Parathyroid adenoma (tissue), 2 donors: ENCODE measurements around the gene EEF1A1.
"Not testable (repeated sequence)": the region's sequence is repeated elsewhere in the genome, so short reads cannot be mapped to it uniquely, and the experiment has no call there.

Source experiments
- H2AFZ ChIP-seq: fragments of 300-600 bp; sonication (generic); one replicate; pipeline ENCODE4 v1.7.0; 2017; ENCODE audit warnings: antibody characterized with exemption, mild to moderate bottlenecking
- H3K27ac ChIP-seq: fragments of 300-600 bp; sonication (generic); one replicate; pipeline ENCODE4 v1.7.0; 2017
- H3K27me3 ChIP-seq: fragments of 300-600 bp; sonication (generic); one replicate; pipeline ENCODE4 v1.7.0; 2017; ENCODE audit warnings: low read length; ENCODE audit not compliant: control insufficient read depth, insufficient read depth
- H3K36me3 ChIP-seq: fragments of 300-600 bp; sonication (generic); one replicate; pipeline ENCODE4 v1.7.0; 2017; ENCODE audit warnings: low read length; ENCODE audit not compliant: control insufficient read depth, insufficient read depth
- H3K4me1 ChIP-seq: fragments of 300-600 bp; sonication (generic); one replicate; pipeline ENCODE4 v1.7.0; 2017; ENCODE audit warnings: control low read depth
- H3K4me2 ChIP-seq: fragments of 300-600 bp; sonication (generic); one replicate; pipeline ENCODE4 v1.7.0; 2017; ENCODE audit warnings: low read length
- H3K4me3 ChIP-seq: fragments of 300-600 bp; sonication (generic); one replicate; pipeline ENCODE4 v1.7.0; 2017; ENCODE audit warnings: low read depth, low read length
- H3K79me2 ChIP-seq: fragments of 300-600 bp; sonication (generic); one replicate; pipeline ENCODE4 v1.7.0; 2017; ENCODE audit warnings: control low read depth
- H3K9ac ChIP-seq: fragments of 300-600 bp; sonication (generic); one replicate; pipeline ENCODE4 v1.7.0; 2017; ENCODE audit warnings: mild to moderate bottlenecking
- H3K9me3 ChIP-seq: fragments of 300-600 bp; sonication (generic); one replicate; pipeline ENCODE4 v1.7.0; 2017; ENCODE audit warnings: low read length; ENCODE audit not compliant: control insufficient read depth
- TF ChIP-seq, protein P1 (sequence below): fragments of 300-600 bp; sonication (generic); IDR thresholded peaks from one replicate; pipeline ENCODE4 v1.7.0; 2017; ENCODE audit warnings: antibody characterized with exemption, mild to moderate bottlenecking
- donor health status: primary hyperparathyroidism.

The EEF1A1 gene

DNA sequence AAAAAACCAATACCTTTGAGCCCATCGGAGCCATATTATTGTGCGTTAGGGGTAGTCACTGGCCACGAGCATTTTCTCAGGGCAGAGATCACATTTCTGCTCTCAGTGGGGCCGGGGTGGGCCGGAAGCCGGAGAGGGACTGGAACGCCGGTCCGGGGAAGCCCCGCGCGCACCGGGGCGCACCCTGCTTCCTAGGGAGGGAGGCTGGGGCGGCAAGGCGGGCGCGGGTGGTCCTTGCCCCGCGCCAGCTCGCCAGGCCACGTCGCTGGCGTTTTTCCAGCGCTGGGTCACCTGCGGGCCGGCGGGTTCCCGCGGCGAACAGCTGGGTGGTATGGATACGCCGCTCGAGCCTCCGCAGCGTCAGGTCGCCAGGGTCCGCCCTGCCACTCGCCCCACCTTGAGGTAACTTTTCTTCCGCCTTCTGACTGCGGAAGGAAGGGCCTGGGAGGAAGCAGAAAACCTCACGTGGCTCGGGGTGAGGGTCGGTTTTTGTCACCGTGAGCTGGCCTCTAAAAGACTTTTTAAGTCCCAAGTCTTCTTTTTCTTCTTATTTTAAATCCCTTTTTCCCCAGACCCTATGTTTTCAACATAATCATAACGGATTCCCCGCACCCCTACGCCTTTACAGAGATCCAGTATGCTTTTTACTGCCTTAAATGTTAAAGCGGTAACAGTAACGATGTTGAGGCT is 2.7 kb upstream of the EEF1A1 start:
- peaks cover 5% of the 10 kb centered on the region for H3K4me1 ChIP-seq
- TF ChIP-seq, protein P1, sequence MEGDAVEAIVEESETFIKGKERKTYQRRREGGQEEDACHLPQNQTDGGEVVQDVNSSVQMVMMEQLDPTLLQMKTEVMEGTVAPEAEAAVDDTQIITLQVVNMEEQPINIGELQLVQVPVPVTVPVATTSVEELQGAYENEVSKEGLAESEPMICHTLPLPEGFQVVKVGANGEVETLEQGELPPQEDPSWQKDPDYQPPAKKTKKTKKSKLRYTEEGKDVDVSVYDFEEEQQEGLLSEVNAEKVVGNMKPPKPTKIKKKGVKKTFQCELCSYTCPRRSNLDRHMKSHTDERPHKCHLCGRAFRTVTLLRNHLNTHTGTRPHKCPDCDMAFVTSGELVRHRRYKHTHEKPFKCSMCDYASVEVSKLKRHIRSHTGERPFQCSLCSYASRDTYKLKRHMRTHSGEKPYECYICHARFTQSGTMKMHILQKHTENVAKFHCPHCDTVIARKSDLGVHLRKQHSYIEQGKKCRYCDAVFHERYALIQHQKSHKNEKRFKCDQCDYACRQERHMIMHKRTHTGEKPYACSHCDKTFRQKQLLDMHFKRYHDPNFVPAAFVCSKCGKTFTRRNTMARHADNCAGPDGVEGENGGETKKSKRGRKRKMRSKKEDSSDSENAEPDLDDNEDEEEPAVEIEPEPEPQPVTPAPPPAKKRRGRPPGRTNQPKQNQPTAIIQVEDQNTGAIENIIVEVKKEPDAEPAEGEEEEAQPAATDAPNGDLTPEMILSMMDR: no peak
- no peaks in the 10 kb centered on the region for H3K36me3 ChIP-seq

DNA sequence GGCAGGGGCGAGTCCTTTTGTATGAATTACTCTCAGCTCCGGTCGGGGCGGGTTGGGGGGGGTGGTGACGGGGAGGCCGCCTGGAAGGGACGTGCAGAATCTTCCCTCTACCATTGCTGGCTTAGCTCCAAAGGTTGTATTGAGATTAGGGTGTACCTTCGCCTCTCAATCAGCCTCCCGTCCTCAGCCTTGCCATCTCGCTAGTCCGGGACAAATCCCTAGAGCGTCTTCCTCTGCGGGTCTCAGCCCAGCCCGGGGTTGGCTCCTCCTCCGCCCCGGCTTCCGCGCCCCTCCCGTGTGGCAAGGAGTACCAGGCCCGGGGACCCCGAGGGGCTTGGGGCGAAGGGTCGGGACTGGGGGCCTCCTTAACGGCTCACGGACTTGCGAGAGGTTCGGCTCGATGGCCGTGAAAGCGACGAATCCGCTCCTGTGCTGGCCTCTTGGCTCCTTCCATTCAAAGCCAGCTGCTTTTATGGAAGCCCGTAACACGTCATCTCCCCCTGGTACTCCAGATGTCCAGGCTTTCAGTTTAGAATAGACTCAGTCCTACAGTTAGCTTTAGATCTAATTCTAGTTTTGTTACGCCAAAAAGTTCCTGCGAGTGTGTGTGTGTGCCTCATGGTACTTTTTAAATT is 636 bp upstream of the EEF1A1 start:
- H3K9me3 ChIP-seq: no peaks in the 10 kb centered on the region
- TF ChIP-seq, protein P1: no peak
- peak overlapping the region; percentile 99 for H2AFZ ChIP-seq
- peaks cover 15% of the 10 kb centered on the region for H3K4me1 ChIP-seq
- H3K36me3 ChIP-seq: no peaks in the 10 kb centered on the region
- H3K27me3 ChIP-seq: no peaks in the 10 kb centered on the region
- peak overlapping the region; percentile 99 for H3K4me2 ChIP-seq
- peak overlapping the region; percentile 100 for H3K4me3 ChIP-seq
- peaks cover 2% of the 10 kb centered on the region for H3K79me2 ChIP-seq
- H3K27ac ChIP-seq: peak overlapping the region; percentile 97
- H3K9ac ChIP-seq: peak overlapping the region; percentile 70

More for the DNA sequence above, 2.7 kb upstream of the EEF1A1 start:
- peak overlapping the region; percentile 46 for H3K4me2 ChIP-seq
- no peaks in the 10 kb centered on the region for H3K27me3 ChIP-seq
- H3K27ac ChIP-seq: peak overlapping the region; percentile 37
- no peaks in the 10 kb centered on the region for H3K9me3 ChIP-seq
- H3K79me2 ChIP-seq: peaks cover 2% of the 10 kb centered on the region
- H3K9ac ChIP-seq: no peak overlapping the region
- peak overlapping the region; percentile 82 for H2AFZ ChIP-seq
- peak overlapping the region; percentile 37 for H3K4me3 ChIP-seq

DNA sequence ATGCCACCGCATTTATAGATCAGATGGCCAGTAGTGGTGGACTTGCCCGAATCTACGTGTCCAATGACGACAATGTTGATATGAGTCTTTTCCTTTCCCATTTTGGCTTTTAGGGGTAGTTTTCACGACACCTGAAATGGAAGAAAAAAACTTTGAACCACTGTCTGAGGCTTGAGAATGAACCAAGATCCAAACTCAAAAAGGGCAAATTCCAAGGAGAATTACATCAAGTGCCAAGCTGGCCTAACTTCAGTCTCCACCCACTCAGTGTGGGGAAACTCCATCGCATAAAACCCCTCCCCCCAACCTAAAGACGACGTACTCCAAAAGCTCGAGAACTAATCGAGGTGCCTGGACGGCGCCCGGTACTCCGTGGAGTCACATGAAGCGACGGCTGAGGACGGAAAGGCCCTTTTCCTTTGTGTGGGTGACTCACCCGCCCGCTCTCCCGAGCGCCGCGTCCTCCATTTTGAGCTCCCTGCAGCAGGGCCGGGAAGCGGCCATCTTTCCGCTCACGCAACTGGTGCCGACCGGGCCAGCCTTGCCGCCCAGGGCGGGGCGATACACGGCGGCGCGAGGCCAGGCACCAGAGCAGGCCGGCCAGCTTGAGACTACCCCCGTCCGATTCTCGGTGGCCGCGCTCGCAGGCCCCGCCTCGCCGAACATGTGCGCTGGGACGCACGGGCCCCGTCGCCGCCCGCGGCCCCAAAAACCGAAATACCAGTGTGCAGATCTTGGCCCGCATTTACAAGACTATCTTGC is 725 bp downstream of the EEF1A1 start:
- Histone ChIP-seq H3K4me1 (peaks cover 26% of the 10 kb centered on the region), H3K27ac (peak overlapping the region; percentile 97), H3K9ac (peak overlapping the region; percentile 97), H2AFZ (peak overlapping the region; percentile 99), H3K4me3 (peak overlapping the region; percentile 100), H3K4me2 (peak overlapping the region; percentile 81), H3K79me2 (peaks cover 2% of the 10 kb centered on the region), H3K9me3 (no peaks in the 10 kb centered on the region), H3K36me3 (no peaks in the 10 kb centered on the region), H3K27me3 (no peaks in the 10 kb centered on the region)
- TF ChIP-seq, protein P1: no peak

DNA sequence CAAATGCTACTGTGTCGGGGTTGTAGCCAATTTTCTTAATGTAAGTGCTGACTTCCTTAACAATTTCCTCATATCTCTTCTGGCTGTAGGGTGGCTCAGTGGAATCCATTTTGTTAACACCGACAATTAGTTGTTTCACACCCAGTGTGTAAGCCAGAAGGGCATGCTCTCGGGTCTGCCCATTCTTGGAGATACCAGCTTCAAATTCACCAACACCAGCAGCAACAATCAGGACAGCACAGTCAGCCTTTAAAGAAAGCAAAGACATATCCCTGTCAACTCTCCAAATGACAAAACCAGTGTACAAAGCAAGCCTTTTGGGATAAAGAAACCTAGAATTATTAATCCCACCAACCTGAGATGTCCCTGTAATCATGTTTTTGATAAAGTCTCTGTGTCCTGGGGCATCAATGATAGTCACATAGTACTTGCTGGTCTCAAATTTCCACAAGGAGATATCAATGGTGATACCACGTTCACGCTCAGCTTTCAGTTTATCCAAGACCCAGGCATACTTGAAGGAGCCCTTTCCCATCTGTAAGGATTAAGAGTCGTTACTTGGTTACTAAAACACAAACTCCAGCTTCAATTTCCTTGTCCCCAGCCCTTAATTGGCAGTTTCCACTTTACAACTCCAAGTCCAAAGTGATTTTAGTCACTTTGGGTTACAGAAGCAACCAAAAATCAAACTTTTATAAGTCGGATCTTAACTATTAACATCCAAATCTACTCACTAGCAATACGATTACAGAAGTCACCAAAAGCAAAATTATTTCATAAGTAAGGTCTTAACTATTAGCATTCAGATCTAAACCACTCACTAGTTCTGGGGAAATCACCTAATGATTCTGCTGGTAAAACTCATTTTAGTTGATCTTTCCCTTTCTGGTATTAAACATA is 1.6 kb downstream of the EEF1A1 start:
- not testable (repeated sequence) for H3K36me3 ChIP-seq, H3K9me3 ChIP-seq, H3K79me2 ChIP-seq, H3K9ac ChIP-seq, H3K27me3 ChIP-seq, H2AFZ ChIP-seq
- H3K27ac ChIP-seq: peak overlapping the region; percentile 97
- peak overlapping the region; percentile 81 for H3K4me2 ChIP-seq
- peaks cover 29% of the 10 kb centered on the region for H3K4me1 ChIP-seq
- peak overlapping the region; percentile 100 for H3K4me3 ChIP-seq

DNA sequence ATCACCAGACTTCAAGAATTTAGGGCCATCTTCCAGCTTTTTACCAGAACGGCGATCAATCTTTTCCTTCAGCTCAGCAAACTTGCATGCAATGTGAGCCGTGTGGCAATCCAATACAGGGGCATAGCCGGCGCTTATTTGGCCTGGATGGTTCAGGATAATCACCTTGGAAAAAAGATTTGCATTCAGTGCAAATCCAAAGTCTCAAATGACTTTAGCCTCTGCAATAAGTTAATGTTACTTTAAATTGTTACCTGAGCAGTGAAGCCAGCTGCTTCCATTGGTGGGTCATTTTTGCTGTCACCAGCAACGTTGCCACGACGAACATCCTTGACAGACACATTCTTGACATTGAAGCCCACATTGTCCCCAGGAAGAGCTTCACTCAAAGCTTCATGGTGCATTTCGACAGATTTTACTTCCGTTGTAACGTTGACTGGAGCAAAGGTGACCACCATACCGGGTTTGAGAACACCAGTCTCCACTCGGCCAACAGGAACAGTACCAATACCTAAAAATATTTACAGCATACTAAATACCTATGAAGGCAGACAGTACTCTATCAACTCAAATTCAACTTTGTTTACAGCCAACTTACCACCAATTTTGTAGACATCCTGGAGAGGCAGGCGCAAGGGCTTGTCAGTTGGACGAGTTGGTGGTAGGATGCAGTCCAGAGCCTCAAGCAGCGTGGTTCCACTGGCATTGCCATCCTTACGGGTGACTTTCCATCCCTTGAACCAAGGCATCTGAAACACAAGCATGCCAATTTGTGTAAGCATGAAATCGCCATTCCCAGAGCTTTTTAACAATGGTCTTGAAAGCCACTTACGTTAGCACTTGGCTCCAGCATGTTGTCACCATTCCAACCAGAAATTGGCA is 2.5 kb downstream of the EEF1A1 start:
- Histone ChIP-seq H3K4me1 (peaks cover 29% of the 10 kb centered on the region), H3K27ac (peak overlapping the region; percentile 97), H3K4me2 (peak overlapping the region; percentile 81), H3K4me3 (peak overlapping the region; percentile 100)
- not testable (repeated sequence) for H3K9me3 ChIP-seq, H3K27me3 ChIP-seq, H3K9ac ChIP-seq, H3K79me2 ChIP-seq, H3K36me3 ChIP-seq, H2AFZ ChIP-seq
